ENCODE results near the gene CDC123.
"Not testable (repeated sequence)": the region's sequence is repeated elsewhere in the genome, so short reads cannot be mapped to it uniquely, and the experiment has no call there.

The CDC123 gene

DNA sequence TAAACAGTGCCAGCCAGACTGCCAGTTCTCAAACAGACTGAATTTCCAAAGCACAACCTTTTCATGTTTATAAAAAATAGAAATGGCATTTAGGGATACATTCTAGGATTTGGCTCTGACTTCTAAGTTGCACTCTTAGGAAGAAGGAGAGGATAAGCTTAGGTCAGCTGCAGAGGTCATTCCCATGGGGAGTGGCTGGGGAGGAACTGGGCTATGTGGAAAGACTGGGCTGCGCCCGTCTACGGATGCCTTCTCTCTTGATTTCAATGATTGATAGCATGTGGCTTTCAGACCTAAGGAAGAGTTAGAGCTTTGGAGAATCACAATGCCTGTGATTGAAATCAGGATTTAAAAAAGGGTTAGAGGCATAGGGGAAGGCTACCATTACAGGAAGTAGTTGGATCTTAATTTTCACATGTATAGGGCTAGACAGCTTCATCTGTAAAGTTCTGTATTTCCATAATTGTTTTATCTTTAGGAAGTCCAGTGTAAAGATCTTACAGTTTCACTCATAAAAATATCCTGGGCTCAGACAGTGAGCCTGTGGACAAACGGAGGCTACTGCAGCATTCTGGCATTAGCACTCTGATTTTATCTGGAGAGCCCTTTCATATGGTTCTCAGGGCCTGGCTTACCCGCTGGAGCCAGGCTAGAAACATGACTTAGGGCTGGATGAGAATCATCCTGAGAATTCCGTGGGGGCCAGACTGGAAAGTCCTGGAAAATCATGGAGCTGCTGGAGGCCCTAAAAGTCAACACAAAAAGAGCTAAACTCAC is 29.8 kb upstream of the CDC123 start:
- no peak overlapping the region for H3K4me2 ChIP-seq (ENCODE audit: low read depth, low read length, poor library complexity, severe bottlenecking)
- peaks cover 67% of the 10 kb centered on the region; the same call in 1 of the 2 replicates for H3K36me3 ChIP-seq (ENCODE audit: insufficient read depth, low read length)
- no peak overlapping the region for H2AFZ ChIP-seq (ENCODE audit: low read length)
- no peaks in the 10 kb centered on the region for H3K4me1 ChIP-seq (ENCODE audit: insufficient read depth, low read length, poor library complexity, severe bottlenecking)
- TF ChIP-seq EZH2phosphoT487 (IDR thresholded peaks at IDR 0.05; ENCODE audit: borderline replicate concordance) = no peak
- TF ChIP-seq, protein P1, sequence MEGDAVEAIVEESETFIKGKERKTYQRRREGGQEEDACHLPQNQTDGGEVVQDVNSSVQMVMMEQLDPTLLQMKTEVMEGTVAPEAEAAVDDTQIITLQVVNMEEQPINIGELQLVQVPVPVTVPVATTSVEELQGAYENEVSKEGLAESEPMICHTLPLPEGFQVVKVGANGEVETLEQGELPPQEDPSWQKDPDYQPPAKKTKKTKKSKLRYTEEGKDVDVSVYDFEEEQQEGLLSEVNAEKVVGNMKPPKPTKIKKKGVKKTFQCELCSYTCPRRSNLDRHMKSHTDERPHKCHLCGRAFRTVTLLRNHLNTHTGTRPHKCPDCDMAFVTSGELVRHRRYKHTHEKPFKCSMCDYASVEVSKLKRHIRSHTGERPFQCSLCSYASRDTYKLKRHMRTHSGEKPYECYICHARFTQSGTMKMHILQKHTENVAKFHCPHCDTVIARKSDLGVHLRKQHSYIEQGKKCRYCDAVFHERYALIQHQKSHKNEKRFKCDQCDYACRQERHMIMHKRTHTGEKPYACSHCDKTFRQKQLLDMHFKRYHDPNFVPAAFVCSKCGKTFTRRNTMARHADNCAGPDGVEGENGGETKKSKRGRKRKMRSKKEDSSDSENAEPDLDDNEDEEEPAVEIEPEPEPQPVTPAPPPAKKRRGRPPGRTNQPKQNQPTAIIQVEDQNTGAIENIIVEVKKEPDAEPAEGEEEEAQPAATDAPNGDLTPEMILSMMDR (conservative IDR thresholded peaks at IDR 0.05; ENCODE audit: low read length) = no peak
- H3K27me3 ChIP-seq (ENCODE audit: insufficient read depth, low read length, poor library complexity, severe bottlenecking) = no peaks in the 10 kb centered on the region
- no peaks in the 10 kb centered on the region for H3K9me2 ChIP-seq (replicated peaks; ENCODE audit: low read depth, low read length)
- H3K4me3 ChIP-seq (ENCODE audit: low read length, poor library complexity, severe bottlenecking) = no peak overlapping the region
- no peaks in the 10 kb centered on the region for H3F3A ChIP-seq (ENCODE audit: low read depth)
- no peaks in the 10 kb centered on the region for H3K9me3 ChIP-seq (ENCODE audit: insufficient read depth, low read depth, low read length)
- H4K20me1 ChIP-seq (ENCODE audit: insufficient read depth, low read length, poor library complexity, severe bottlenecking) = no peaks in the 10 kb centered on the region
- no peaks in the 10 kb centered on the region for H3K79me2 ChIP-seq (ENCODE audit: insufficient read depth, low read length)
- H3K9ac ChIP-seq (ENCODE audit: low read depth, low read length, poor library complexity, severe bottlenecking) = no peak overlapping the region

DNA sequence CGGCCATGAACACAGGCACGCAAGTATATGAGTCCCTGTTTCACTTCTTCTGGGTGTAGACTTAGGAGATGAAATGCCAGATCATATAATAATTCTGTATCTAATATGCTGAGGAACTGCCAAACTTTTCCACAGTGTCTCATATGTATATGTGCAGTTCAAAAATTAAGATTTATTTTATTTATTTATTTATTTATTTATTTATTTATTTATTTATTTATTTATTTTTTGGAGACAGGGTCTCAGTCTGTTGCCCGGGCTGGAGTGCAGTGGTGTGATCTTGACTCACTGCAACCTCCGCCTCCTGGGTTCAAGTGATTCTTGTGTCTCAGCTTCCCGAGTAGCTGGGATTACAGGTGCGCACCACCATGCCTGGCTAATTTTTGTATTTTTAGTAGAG is 24.5 kb upstream of the CDC123 start:
- not testable (repeated sequence) for H3K9ac ChIP-seq (ENCODE audit: low read depth, low read length, poor library complexity, severe bottlenecking); H3F3A ChIP-seq (ENCODE audit: low read depth); H3K79me2 ChIP-seq (ENCODE audit: insufficient read depth, low read length); H4K20me1 ChIP-seq (ENCODE audit: insufficient read depth, low read length, poor library complexity, severe bottlenecking); H3K4me3 ChIP-seq (ENCODE audit: low read length, poor library complexity, severe bottlenecking); H2AFZ ChIP-seq (ENCODE audit: low read length); H3K9me3 ChIP-seq (ENCODE audit: insufficient read depth, low read depth, low read length); H3K9me2 ChIP-seq (replicated peaks; ENCODE audit: low read depth, low read length); H3K4me1 ChIP-seq (ENCODE audit: insufficient read depth, low read length, poor library complexity, severe bottlenecking); H3K4me2 ChIP-seq (ENCODE audit: low read depth, low read length, poor library complexity, severe bottlenecking); H3K27me3 ChIP-seq (ENCODE audit: insufficient read depth, low read length, poor library complexity, severe bottlenecking)
- peaks cover 58% of the 10 kb centered on the region; the same call in 1 of the 2 replicates for H3K36me3 ChIP-seq (ENCODE audit: insufficient read depth, low read length)

DNA sequence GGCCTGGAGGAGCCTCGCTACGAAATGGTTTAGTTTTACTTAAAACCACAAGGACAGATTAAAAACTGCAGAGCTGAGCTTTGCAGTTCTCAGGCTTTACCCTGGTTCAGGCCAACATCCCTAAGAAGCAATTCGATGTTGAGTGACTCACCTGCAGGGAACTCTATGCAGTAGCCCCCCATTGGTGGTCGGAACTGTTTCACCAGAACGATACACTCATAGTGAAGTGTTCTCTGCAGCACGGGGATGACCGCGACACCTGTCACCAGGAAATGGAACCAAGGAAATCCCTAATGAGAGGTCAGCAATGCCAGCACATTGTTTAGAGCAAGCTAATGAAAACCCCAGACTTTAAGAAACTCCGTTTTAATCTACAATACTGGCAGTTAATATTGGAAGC is 18.3 kb upstream of the CDC123 start:
- no peaks in the 10 kb centered on the region for H3K27me3 ChIP-seq (ENCODE audit: insufficient read depth, low read length, poor library complexity, severe bottlenecking)
- H4K20me1 ChIP-seq (ENCODE audit: insufficient read depth, low read length, poor library complexity, severe bottlenecking) = no peaks in the 10 kb centered on the region
- H3F3A ChIP-seq (ENCODE audit: low read depth) = peaks cover 4% of the 10 kb centered on the region; the same call in 1 of the 2 replicates
- TF ChIP-seq EZH2phosphoT487 (IDR thresholded peaks at IDR 0.05; ENCODE audit: borderline replicate concordance) = no peak
- TF ChIP-seq, protein P1 (conservative IDR thresholded peaks at IDR 0.05; ENCODE audit: low read length) = no peak
- no peak overlapping the region for H3K9ac ChIP-seq (ENCODE audit: low read depth, low read length, poor library complexity, severe bottlenecking)
- peaks cover 38% of the 10 kb centered on the region; the same call in 1 of the 2 replicates for H3K36me3 ChIP-seq (ENCODE audit: insufficient read depth, low read length)
- no peaks in the 10 kb centered on the region for H3K9me3 ChIP-seq (ENCODE audit: insufficient read depth, low read depth, low read length)
- no peaks in the 10 kb centered on the region for H3K9me2 ChIP-seq (replicated peaks; ENCODE audit: low read depth, low read length)
- H3K4me3 ChIP-seq (ENCODE audit: low read length, poor library complexity, severe bottlenecking) = no peak overlapping the region
- H3K79me2 ChIP-seq (ENCODE audit: insufficient read depth, low read length) = no peaks in the 10 kb centered on the region
- peaks cover 13% of the 10 kb centered on the region for H3K4me1 ChIP-seq (ENCODE audit: insufficient read depth, low read length, poor library complexity, severe bottlenecking)
- no peak overlapping the region for H3K4me2 ChIP-seq (ENCODE audit: low read depth, low read length, poor library complexity, severe bottlenecking)
- H2AFZ ChIP-seq (ENCODE audit: low read length) = no peak overlapping the region
